LNCaP clone FGC (cell line): ENCODE results near the gene OR52N4.
"Not testable (repeated sequence)": the region's sequence is repeated elsewhere in the genome, so short reads cannot be mapped to it uniquely, and the experiment has no call there.

Experiments used
- DNase-seq: peaks from one replicate; pipeline ENCODE4 v3.0.0-alpha.2; 2011; ENCODE audit warnings: low read depth
- H3K4me3 ChIP-seq: 2 replicates; pipeline ENCODE4 v1.5.1; 2011; ENCODE audit warnings: mild to moderate bottlenecking, low read depth, low read length, control low read depth
- CTCF ChIP-seq: IDR thresholded peaks from 2 replicates; pipeline ENCODE4 v1.5.1; 2012; ENCODE audit warnings: mild to moderate bottlenecking; ENCODE audit not compliant: control insufficient read depth, insufficient read depth; ENCODE audit errors: extremely low read depth

OR52N4 gene

GRCh38 chr11:5753943-5754342 lies at the start of gene OR52N4:
Gene OR52N4 (plus strand): TSS chr11:5754243. CDS start chr11:5754741, 498 bp downstream.
- DNase-seq = no peak
- no peak within 1 kb of the TSS for H3K4me3 ChIP-seq
- no peak for TF ChIP-seq CTCF

GRCh38 chr11:5705688-5706087 lies 48.4 kb upstream of the OR52N4 start:
- no peak overlapping the region for H3K4me3 ChIP-seq
- TF ChIP-seq CTCF = no peak
- no peak for DNase-seq

GRCh38 chr11:5712507-5712906 lies 41.5 kb upstream of the OR52N4 start:
- no peak overlapping the region for H3K4me3 ChIP-seq
- peak; percentile 54 for TF ChIP-seq CTCF
- DNase-seq = no peak

GRCh38 chr11:5713695-5714094 lies 40.3 kb upstream of the OR52N4 start:
- H3K4me3 ChIP-seq = no peak overlapping the region
- no peak for TF ChIP-seq CTCF
- DNase-seq = no peak

GRCh38 chr11:5716518-5716917 lies 37.5 kb upstream of the OR52N4 start:
- DNase-seq, H3K4me3 ChIP-seq: not testable (repeated sequence)

- DNase-seq = no peak
- H3K4me3 ChIP-seq = no peak overlapping the region
- TF ChIP-seq CTCF = no peak
Observed at GRCh38 chr11:5719703-5720495, 34.1 kb upstream of the OR52N4 start.

- no peak overlapping the region for H3K4me3 ChIP-seq
- no peak for DNase-seq
- no peak for TF ChIP-seq CTCF
Observed at GRCh38 chr11:5722622-5723021, 31.4 kb upstream of the OR52N4 start.

GRCh38 chr11:5726351-5726750 lies 27.7 kb upstream of the OR52N4 start:
- H3K4me3 ChIP-seq = no peak overlapping the region
- DNase-seq = no peak
- TF ChIP-seq CTCF = no peak
